Panc1 (cell line): ENCODE measurements around the gene DLG2. TPM values are rescaled to one million over a fixed set of nuclear protein-coding genes. Genes with fewer than 3 reads are reported as not detected.

Source experiments
- ATAC-seq: fragments of 200-7000 bp; cut with Tn5 transposase; 2 replicates; pipeline ENCODE4 v1.9.1; 2020; ENCODE audit warnings: mild to moderate bottlenecking, moderate library complexity
- BruUV-seq: library from RNA; stranded (reverse); fragments of 400-500 nt; replicated peaks from 2 replicates; lab custom pipeline; 2021; lab: Mats Ljungman, UMichigan
- CTCF ChIA-PET: fragments of 300-600 bp; sonication (Branson Sonifier 250); formaldehyde crosslinking; loops from one replicate; lab custom pipeline; 2022; ENCODE audit warnings: antibody characterized with exemption; lab: Charles Lee
- POLR2A ChIA-PET: fragments of 300-600 bp; sonication (Branson Sonifier 250); formaldehyde crosslinking; loops from one replicate; lab custom pipeline; 2022; ENCODE audit warnings: antibody characterized with exemption; lab: Charles Lee
- DNase-seq: peaks from one replicate; pipeline ENCODE4 v3.0.0-alpha.2; 2010; ENCODE audit warnings: low read depth, low spot score
- H3K27ac ChIP-seq: 2 replicates; pipeline ENCODE4 v1.5.1; 2011; ENCODE audit warnings: mild to moderate bottlenecking, low read length, inconsistent platforms
- H3K27me3 ChIP-seq: fragments of 200-500 bp; sonication (Bioruptor generic); 2 replicates; pipeline ENCODE4 v1.6.0; 2014; ENCODE audit warnings: low read length, inconsistent platforms; ENCODE audit not compliant: control insufficient read depth, insufficient read depth
- H3K36me3 ChIP-seq: fragments of 200-500 bp; sonication (Bioruptor generic); 2 replicates; pipeline ENCODE4 v1.5.1; 2014; ENCODE audit warnings: inconsistent platforms, mild to moderate bottlenecking, low read length, moderate library complexity; ENCODE audit not compliant: control insufficient read depth, insufficient read depth
- H3K4me1 ChIP-seq: 2 replicates; pipeline ENCODE4 v1.5.1; 2011; ENCODE audit warnings: inconsistent platforms, mild to moderate bottlenecking, low read length, moderate library complexity; ENCODE audit not compliant: control insufficient read depth, insufficient read depth
- H3K4me3 ChIP-seq, 2 experiments: 2 replicates each; pipeline ENCODE4 v1.5.1; 2011 to 2012; ENCODE audit warnings: low read depth in 2 of 2, low read length in 2 of 2, mild to moderate bottlenecking in 2 of 2, inconsistent platforms in 1 of 2, moderate library complexity in 1 of 2
- H3K9me3 ChIP-seq: fragments of 200-500 bp; sonication (Bioruptor generic); 2 replicates; pipeline ENCODE4 v1.5.1; 2014; ENCODE audit warnings: low read depth, mild to moderate bottlenecking, inconsistent platforms, low read length, moderate library complexity; ENCODE audit not compliant: control insufficient read depth, insufficient read depth
- POLR2AphosphoS5 ChIP-seq: IDR thresholded peaks from 2 replicates; pipeline ENCODE4 v1.6.1; 2012; ENCODE audit warnings: mild to moderate bottlenecking, low read depth, low read length, moderate library complexity
- SIN3A ChIP-seq: IDR thresholded peaks from 2 replicates; pipeline ENCODE4 v1.6.1; 2012; ENCODE audit warnings: low read depth, mild to moderate bottlenecking, low read length, moderate library complexity, borderline replicate concordance; ENCODE audit not compliant: insufficient read depth
- TCF7L2 ChIP-seq: IDR thresholded peaks from 2 replicates; pipeline ENCODE4 v1.6.1; 2011; ENCODE audit warnings: mild to moderate bottlenecking, low read depth, low read length, inconsistent platforms
- in situ Hi-C: cut with HindIII; loops from 2 replicates; pipeline ENCODE4 v1.10.0; 2016; ENCODE audit warnings: low sequenced_read_pairs, low pct_unique_long_range_greater_than_20kb
- intact Hi-C: fragments of 100-400 bp; cut with micrococcal nuclease; formaldehyde crosslinking; loops from one replicate; pipeline ENCODE4 v1.10.0; 2022; ENCODE audit not compliant: unreplicated experiment
- total RNA-seq: library from RNA; stranded (reverse); gene quantifications from one replicate; pipeline ENCODE4 v1.2.1, GENCODE V29; 2021; ENCODE audit not compliant: unreplicated experiment
- TF ChIP-seq, protein P1 (sequence below), 2 experiments: IDR thresholded peaks; 2 replicates each; pipeline ENCODE4 v1.6.1; 2011 to 2012; ENCODE audit warnings: low read depth in 2 of 2, control low read depth in 1 of 2, low read length in 1 of 2, mild to moderate bottlenecking in 1 of 2, moderate library complexity in 1 of 2; ENCODE audit not compliant: insufficient read depth in 1 of 2
- TF ChIP-seq, protein P2 (sequence below): fragments of 450-650 bp; IDR thresholded peaks from 2 replicates; pipeline ENCODE4 v1.5.1; 2017; ENCODE audit warnings: mild to moderate bottlenecking

The DLG2 gene
- total RNA-seq, 1 experiment from 2014 or later: 4.2 TPM

DNA sequence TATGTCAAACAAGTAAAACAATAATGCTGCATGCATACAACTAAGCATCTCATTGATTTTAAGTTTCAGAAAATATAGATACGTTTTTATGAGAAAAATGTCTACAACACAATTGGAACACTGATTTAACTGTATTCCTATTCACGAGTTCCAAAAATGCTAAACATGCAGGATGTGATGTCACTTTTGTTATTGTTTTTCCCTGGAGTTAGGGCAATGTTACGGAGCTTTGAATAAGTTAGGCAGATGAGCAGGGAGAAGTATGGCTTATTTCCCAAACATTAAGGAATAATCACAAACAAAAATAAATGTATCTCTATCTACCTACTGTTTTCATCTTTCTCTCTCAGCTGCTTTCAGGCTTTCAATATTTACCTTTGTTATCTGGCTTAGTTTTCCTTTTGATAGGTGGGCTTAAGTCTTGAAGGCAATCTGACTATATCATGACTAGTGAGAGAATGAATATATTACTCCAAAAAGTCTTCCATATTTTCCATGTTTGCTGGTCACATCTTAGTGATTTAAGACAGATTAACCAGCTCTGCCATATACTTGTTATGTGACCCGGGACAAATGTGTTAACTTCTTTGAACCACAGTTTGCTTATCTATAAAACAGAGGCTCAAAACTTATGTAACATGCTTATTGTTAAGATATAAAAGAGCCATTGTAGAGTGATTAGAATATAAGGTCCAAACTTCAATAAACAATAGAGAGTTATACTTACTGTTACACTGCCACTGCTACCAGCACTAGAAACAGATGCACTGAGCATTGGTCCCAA lies 1486.6 kb downstream of the DLG2 start:
- no peaks in the 10 kb centered on the region for H3K4me1 ChIP-seq
- no peak overlapping the region for H3K27ac ChIP-seq
- CTCF ChIA-PET: no interaction called here
- in situ Hi-C loops (no loop called here), intact Hi-C loops (no loop called here)
- ATAC-seq (no peak), DNase-seq (no peak)
- no peaks in the 10 kb centered on the region for H3K27me3 ChIP-seq
- no TSS peak for BruUV-seq
- POLR2A ChIA-PET: no interaction called here
- H3K9me3 ChIP-seq: no peaks in the 10 kb centered on the region
- H3K4me3 ChIP-seq: no peak overlapping the region
- TF ChIP-seq, protein P1, sequence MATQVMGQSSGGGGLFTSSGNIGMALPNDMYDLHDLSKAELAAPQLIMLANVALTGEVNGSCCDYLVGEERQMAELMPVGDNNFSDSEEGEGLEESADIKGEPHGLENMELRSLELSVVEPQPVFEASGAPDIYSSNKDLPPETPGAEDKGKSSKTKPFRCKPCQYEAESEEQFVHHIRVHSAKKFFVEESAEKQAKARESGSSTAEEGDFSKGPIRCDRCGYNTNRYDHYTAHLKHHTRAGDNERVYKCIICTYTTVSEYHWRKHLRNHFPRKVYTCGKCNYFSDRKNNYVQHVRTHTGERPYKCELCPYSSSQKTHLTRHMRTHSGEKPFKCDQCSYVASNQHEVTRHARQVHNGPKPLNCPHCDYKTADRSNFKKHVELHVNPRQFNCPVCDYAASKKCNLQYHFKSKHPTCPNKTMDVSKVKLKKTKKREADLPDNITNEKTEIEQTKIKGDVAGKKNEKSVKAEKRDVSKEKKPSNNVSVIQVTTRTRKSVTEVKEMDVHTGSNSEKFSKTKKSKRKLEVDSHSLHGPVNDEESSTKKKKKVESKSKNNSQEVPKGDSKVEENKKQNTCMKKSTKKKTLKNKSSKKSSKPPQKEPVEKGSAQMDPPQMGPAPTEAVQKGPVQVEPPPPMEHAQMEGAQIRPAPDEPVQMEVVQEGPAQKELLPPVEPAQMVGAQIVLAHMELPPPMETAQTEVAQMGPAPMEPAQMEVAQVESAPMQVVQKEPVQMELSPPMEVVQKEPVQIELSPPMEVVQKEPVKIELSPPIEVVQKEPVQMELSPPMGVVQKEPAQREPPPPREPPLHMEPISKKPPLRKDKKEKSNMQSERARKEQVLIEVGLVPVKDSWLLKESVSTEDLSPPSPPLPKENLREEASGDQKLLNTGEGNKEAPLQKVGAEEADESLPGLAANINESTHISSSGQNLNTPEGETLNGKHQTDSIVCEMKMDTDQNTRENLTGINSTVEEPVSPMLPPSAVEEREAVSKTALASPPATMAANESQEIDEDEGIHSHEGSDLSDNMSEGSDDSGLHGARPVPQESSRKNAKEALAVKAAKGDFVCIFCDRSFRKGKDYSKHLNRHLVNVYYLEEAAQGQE (IDR thresholded peaks at IDR 0.05; ENCODE audit: insufficient read depth in 1 of 2, low read depth in 2 of 2, low read length in 1 of 2): no peak
- TF ChIP-seq TCF7L2: no peak
- no peak for TF ChIP-seq POLR2AphosphoS5
- TF ChIP-seq, protein P2, sequence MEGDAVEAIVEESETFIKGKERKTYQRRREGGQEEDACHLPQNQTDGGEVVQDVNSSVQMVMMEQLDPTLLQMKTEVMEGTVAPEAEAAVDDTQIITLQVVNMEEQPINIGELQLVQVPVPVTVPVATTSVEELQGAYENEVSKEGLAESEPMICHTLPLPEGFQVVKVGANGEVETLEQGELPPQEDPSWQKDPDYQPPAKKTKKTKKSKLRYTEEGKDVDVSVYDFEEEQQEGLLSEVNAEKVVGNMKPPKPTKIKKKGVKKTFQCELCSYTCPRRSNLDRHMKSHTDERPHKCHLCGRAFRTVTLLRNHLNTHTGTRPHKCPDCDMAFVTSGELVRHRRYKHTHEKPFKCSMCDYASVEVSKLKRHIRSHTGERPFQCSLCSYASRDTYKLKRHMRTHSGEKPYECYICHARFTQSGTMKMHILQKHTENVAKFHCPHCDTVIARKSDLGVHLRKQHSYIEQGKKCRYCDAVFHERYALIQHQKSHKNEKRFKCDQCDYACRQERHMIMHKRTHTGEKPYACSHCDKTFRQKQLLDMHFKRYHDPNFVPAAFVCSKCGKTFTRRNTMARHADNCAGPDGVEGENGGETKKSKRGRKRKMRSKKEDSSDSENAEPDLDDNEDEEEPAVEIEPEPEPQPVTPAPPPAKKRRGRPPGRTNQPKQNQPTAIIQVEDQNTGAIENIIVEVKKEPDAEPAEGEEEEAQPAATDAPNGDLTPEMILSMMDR: no peak
- TF ChIP-seq SIN3A: no peak
- no peaks in the 10 kb centered on the region for H3K36me3 ChIP-seq

DNA sequence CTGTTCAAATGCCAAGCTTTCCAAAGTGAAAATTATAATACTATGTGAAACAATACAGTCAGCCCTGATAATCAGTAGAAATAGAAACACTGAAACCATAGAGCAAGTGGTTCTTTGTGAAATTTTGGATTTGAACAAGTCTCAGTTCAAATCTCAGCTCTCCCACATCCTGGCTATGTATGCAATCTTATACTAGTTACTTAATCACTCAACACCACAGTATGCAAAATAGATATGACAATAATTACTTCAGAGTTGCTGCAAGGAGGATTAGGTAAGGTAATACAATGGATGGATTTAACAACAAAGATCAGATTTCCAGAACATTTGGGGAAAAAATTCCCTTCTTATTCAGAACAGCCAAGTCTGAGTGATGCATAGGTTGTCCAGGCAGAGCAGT lies 1489.2 kb downstream of the DLG2 start:
- intact Hi-C loops (no loop called here), in situ Hi-C loops (no loop called here)
- H3K27me3 ChIP-seq: no peaks in the 10 kb centered on the region
- no TSS peak for BruUV-seq
- H3K4me3 ChIP-seq: no peak overlapping the region
- POLR2A ChIA-PET: no interaction called here
- no peaks in the 10 kb centered on the region for H3K4me1 ChIP-seq
- no peaks in the 10 kb centered on the region for H3K9me3 ChIP-seq
- no peak for ATAC-seq
- DNase-seq: no peak
- no peak overlapping the region for H3K27ac ChIP-seq
- no peaks in the 10 kb centered on the region for H3K36me3 ChIP-seq
- TF ChIP-seq POLR2AphosphoS5 (no peak), SIN3A (no peak), TCF7L2 (no peak)
- TF ChIP-seq, protein P1 (IDR thresholded peaks at IDR 0.05; ENCODE audit: insufficient read depth in 1 of 2, low read depth in 2 of 2, low read length in 1 of 2): no peak
- TF ChIP-seq, protein P2: no peak
- CTCF ChIA-PET: no interaction called here
